Measurements from ENCODE around the gene PDIA4. TPM values are rescaled to one million over a fixed set of nuclear protein-coding genes. Genes with fewer than 3 reads are reported as not detected.

PDIA4 gene
- total and polyA plus RNA-seq, 2 of the 8 experiments (the other 6 are each of a cell fraction or from before 2014, with no cell fraction given): 119 to 303 TPM

DNA sequence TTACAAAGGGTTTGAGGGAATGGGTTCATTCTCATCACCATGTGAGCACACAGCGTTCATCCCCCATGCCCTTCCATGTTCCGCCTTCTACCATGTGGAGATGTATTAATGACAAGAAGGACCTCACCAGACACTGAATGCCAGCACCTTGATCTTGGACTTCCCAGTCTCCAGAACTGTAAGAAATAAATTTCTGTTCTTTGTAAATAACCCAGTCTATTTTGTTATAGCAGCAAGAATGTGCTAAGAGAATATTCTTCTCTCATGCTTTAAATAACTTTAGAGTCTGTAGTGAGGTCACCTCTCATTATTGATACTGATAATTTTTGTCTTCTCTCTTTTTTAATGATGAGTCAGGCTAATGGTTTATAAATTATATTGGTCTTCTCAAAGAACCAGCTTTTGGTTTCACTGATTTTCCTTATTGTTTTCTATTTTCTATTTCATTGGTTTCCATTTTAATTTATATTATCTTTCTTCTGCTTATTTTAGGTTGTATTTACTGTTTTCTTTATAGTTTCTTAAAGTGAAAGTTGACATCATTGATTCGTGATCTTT, 3.1 kb upstream of the PDIA4 start:
- Histone ChIP-seq H2AFZ (ENCODE audit: low read length) (no peak overlapping the region), H3K18ac (ENCODE audit: extremely low read depth, low read length) (no peak overlapping the region), H2BK5ac (ENCODE audit: low read depth, low read length) (no peak overlapping the region), H3K23ac (ENCODE audit: insufficient read length) (no peak overlapping the region), H3K4me2 (ENCODE audit: insufficient read depth in 1 of 2, low read depth in 2 of 2, low read length in 2 of 2) (no peak overlapping the region), H3K14ac (ENCODE audit: insufficient read length) (no peak overlapping the region), H4K91ac (replicated peaks; ENCODE audit: insufficient read length, low read length) (no peak overlapping the region), H3K36me3 (ENCODE audit: control insufficient read depth in 2 of 4, insufficient read depth in 4 of 4, low read length in 3 of 4) (no peaks in the 10 kb centered on the region), H3K27ac (ENCODE audit: low read depth, low read length) (no peak overlapping the region), H3K56ac (replicated peaks; ENCODE audit: insufficient read length, low read depth, low read length) (no peak overlapping the region), H2BK12ac (ENCODE audit: low read depth, low read length) (no peak overlapping the region), H3K4me1 (replicated peaks in 1 of 4; ENCODE audit: control insufficient read depth in 3 of 4, insufficient read depth in 4 of 4, low read length in 3 of 4) (no peaks in the 10 kb centered on the region; a peak in 2 of 7 replicates), H4K8ac (ENCODE audit: extremely low read depth, insufficient read depth, low read length) (no peak overlapping the region; the same call in 1 of the 2 replicates), H3K79me1 (ENCODE audit: low read depth, low read length) (0 out of 2 replicates have a peak, but pooled peaks cover 3% of the 10 kb centered on the region), H2BK120ac (replicated peaks; ENCODE audit: low read depth, low read length) (no peak overlapping the region), H3K79me2 (ENCODE audit: control insufficient read depth in 1 of 2, insufficient read depth in 2 of 2, low read length in 2 of 2) (peaks cover 10 to 15% of the 10 kb centered on the region in 2 experiments), H3K9me3 (ENCODE audit: insufficient read depth in 2 of 2, low read depth in 1 of 2, low read length in 1 of 2) (no peaks in the 10 kb centered on the region), H3K9ac (replicated peaks in 1 of 4; ENCODE audit: extremely low read depth in 1 of 4, low read depth in 3 of 4, low read length in 3 of 4) (no peak overlapping the region), H2BK15ac (ENCODE audit: low read length) (no peak overlapping the region), H3K4me3 (ENCODE audit: extremely low read depth in 1 of 4, insufficient read depth in 2 of 4, low read depth in 3 of 4, low read length in 4 of 4) (no peak overlapping the region), H2BK20ac (ENCODE audit: low read length) (no peak overlapping the region), H4K5ac (ENCODE audit: insufficient read length, low read depth, low read length) (no peak overlapping the region), H2AK5ac (ENCODE audit: low read depth, low read length) (no peak overlapping the region), H3K4ac (replicated peaks; ENCODE audit: insufficient read length, low read depth, low read length) (no peak overlapping the region), H4K20me1 (replicated peaks in 1 of 2; ENCODE audit: control insufficient read depth in 1 of 2, insufficient read depth in 2 of 2, low read length in 2 of 2) (no peaks in the 10 kb centered on the region), H3K27me3 (replicated peaks in 1 of 4; ENCODE audit: control insufficient read depth in 3 of 4, extremely low read depth in 1 of 4, insufficient read depth in 3 of 4, low read length in 3 of 4) (peaks cover 0 to 2% (median 0%) of the 10 kb centered on the region in 4 experiments; a peak in 1 of 7 replicates), H3K23me2 (ENCODE audit: low read depth, low read length) (peaks cover 6% of the 10 kb centered on the region)
- DNase-seq (ENCODE audit: low read depth in 1 of 2, low spot score in 2 of 2) (no peak), FAIRE-seq (no peak)
- 91% methylated on average over 3 of the region's 3 CpGs; no CpG with 5 or more reads in 1 of the 2 experiments for WGBS, 2 experiments (ENCODE audit: extremely low coverage in 1 of 2, insufficient coverage in 1 of 2, insufficient read length in 1 of 2, insufficient replicate concordance in 2 of 2, low coverage in 1 of 2, low lambda C conversion rate in 2 of 2, missing lambda C conversion rate in 1 of 2)
- no peak for TF ChIP-seq CREB1 (IDR thresholded peaks at IDR 0.05)
- TF ChIP-seq SRF (IDR thresholded peaks at IDR 0.05; ENCODE audit: low read depth, low read length): no peak
- no peak for TF ChIP-seq USF2 (IDR thresholded peaks at IDR 0.05; ENCODE audit: low read length)
- no peak for TF ChIP-seq CBX5 (IDR thresholded peaks at IDR 0.05; ENCODE audit: low read depth, low read length)
- no peak for TF ChIP-seq POU5F1 (IDR thresholded peaks at IDR 0.05; ENCODE audit: low read depth, low read length)
- no peak for TF ChIP-seq SP2 (IDR thresholded peaks at IDR 0.05; ENCODE audit: low read length)
- TF ChIP-seq SIRT6 (IDR thresholded peaks at IDR 0.05; ENCODE audit: low read length): no peak
- TF ChIP-seq SP4 (IDR thresholded peaks at IDR 0.05; ENCODE audit: low read length): no peak
- TF ChIP-seq TAF1 (IDR thresholded peaks at IDR 0.05; ENCODE audit: low read depth, low read length): no peak
- TF ChIP-seq RXRA (IDR thresholded peaks at IDR 0.05; ENCODE audit: insufficient read depth, low read depth, low read length): no peak
- ChIA-PET CTCF (ENCODE audit: partially characterized antibody) (interaction anchor here (1.4 kb wide), 1 partner anchor 34 kb away, joined by 5 read pairs; no protein-coding TSS in a partner anchor), POLR2A (ENCODE audit: partially characterized antibody) (no interaction called here)
